Iris pigment epithelial cell (primary cell): Measurements from ENCODE around the gene NEB.

ENCODE experiments used
- DNase-seq: peaks from one replicate; pipeline ENCODE4 v3.0.0-alpha.2; 2011; ENCODE audit warnings: low read depth

Gene NEB, protein sequence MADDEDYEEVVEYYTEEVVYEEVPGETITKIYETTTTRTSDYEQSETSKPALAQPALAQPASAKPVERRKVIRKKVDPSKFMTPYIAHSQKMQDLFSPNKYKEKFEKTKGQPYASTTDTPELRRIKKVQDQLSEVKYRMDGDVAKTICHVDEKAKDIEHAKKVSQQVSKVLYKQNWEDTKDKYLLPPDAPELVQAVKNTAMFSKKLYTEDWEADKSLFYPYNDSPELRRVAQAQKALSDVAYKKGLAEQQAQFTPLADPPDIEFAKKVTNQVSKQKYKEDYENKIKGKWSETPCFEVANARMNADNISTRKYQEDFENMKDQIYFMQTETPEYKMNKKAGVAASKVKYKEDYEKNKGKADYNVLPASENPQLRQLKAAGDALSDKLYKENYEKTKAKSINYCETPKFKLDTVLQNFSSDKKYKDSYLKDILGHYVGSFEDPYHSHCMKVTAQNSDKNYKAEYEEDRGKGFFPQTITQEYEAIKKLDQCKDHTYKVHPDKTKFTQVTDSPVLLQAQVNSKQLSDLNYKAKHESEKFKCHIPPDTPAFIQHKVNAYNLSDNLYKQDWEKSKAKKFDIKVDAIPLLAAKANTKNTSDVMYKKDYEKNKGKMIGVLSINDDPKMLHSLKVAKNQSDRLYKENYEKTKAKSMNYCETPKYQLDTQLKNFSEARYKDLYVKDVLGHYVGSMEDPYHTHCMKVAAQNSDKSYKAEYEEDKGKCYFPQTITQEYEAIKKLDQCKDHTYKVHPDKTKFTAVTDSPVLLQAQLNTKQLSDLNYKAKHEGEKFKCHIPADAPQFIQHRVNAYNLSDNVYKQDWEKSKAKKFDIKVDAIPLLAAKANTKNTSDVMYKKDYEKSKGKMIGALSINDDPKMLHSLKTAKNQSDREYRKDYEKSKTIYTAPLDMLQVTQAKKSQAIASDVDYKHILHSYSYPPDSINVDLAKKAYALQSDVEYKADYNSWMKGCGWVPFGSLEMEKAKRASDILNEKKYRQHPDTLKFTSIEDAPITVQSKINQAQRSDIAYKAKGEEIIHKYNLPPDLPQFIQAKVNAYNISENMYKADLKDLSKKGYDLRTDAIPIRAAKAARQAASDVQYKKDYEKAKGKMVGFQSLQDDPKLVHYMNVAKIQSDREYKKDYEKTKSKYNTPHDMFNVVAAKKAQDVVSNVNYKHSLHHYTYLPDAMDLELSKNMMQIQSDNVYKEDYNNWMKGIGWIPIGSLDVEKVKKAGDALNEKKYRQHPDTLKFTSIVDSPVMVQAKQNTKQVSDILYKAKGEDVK (N-terminal part only)

DNA sequence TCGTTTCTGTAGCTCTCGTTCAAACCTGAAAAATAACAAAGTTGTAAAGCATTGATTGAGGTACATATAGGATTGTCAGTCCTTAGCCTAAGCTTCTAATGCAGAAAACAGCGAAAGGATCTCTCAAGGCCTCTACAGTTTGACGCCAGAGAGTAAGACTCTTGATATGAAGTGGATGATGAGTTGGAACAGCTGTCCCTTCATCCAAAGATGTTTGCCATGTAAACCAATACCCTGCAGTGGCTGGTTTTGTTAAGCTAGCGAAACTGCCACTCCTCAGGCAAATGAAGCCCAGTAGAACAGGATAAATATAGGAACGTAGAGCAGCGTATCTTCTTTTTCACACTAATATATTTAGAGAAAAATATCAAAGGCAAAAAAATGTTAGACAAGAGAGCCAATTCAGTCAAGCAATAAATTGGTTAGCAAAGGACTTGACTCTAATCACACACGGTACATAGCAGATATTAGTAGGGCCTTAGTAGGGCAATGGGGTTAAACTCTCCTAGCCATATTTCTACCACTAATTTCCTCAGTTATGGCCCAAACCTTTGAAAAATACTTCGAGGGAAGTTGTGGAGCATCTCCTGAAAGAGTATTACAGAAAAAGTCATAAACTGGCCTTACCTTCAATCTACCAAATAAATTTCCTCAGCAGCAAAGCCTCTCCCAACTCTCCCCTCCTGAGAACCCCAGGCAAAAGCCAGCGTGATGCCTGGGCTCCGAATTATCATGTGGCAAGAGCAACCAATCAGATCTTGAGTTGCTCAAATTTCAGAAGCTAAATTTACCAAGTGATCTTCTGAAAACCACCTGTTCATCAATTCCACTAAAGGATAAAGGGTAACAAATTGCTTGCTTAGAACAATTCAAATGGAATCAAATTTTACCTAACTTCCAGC is at the start of gene NEB:
TSS of gene NEB (minus strand) at position 706 of the 902 bp plus-strand sequence. CDS start 1,320 bp downstream, outside the sequence.
- no peak for DNase-seq

DNA sequence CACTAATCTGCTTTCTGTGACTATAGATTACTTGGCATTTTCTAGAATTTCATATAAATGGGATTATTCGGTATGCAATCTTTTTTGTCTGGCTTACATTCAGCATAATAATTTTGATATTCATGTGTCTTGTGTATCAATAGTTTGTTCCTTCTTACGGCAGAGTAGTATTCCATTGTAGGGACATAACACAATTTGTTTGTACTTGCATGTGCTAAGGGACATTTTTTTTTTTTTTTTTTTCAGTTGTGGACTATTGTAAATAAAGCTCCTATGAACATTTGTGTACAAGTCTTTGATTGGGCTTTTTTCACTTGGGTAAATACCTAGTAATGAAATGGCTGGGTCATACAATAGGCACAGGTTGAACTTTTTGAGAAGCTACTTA is 48.9 kb upstream of the NEB start:
- no peak for DNase-seq

DNA sequence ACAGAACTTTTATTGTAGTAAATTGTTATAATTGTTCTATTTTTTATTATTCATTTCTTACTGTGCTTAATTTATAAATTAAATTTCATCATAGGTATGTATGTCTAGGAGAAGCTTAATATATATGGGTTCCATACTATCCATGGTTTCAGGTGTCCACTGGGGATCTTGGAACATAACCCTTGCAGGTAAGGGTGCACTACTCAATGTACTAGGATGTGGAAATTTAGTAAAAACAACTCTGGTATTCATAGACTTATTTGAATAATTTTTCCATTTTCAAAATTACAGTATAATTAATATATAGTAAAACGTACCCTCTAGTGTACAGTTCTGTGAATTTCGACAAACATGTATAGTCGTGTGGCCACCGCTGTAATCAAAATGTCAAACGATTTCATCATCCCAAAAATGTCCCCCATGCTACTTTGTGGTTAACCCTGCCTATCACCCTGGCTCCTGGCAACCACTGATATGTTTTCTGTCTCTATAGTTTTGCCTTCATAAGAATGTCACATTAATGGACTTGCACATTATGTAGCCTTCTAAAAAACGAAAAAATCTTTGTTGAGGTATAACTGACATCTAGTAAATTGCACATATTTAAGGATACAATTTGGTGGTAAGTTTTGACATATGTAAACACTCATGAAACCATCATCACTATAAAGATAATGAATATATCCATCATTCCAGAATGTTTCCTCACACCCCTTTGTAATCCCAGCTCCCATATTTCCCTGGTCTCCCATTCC is 48.3 kb upstream of the NEB start:
- DNase-seq = no peak

- DNase-seq = no peak
These were observed 47.4 kb upstream of the NEB start for GRCh38 chr2:151781642-151782041.

GRCh38 chr2:151780938-151781337 is 46.7 kb upstream of the NEB start:
- no peak for DNase-seq

DNA sequence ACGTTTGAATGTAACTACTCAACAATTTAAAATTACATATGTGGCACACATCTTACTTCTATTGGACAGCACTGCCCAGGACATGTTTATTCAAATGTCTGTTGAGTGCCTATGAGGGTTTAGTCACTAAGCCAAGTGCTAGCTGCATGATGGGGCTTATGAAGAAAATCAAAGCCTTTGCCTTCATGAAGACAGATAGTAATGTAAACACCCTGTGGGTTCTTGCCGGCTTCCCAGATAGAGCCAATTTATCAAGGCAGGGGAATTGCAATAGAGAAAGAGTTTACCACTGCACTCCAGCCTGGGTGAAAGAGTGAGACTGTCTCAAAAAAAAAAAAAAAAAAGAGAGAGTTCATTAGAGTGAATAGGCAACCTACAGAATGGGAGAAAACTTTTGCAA is 43.7 kb upstream of the NEB start:
- peak; percentile 17 for DNase-seq

GRCh38 chr2:151777487-151777886 is 43.2 kb upstream of the NEB start:
- no peak for DNase-seq

GRCh38 chr2:151776367-151776766 is 42.1 kb upstream of the NEB start:
- DNase-seq = no peak

- DNase-seq = peak; percentile 31
These were observed 40.9 kb upstream of the NEB start for GRCh38 chr2:151775057-151775740.

DNA sequence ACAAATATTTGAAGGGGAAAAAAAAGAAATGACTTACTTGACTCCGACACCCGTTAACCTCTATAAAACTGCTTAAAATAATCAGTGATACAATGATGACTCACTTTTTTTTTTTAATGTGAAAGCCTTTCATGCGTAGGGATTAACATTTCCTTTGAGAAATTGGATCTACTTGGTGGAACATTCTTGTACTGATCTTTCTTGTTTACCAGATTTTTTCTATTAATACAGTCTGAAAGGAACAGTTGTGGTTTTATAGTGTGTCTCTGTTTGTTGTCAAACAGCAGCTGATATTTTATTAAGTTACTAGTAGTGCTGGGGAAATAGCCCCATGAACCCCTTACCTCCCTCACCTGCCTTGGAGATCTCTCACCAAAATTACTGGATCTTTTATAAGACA is 40.2 kb upstream of the NEB start:
- peak; percentile 83 for DNase-seq

DNA sequence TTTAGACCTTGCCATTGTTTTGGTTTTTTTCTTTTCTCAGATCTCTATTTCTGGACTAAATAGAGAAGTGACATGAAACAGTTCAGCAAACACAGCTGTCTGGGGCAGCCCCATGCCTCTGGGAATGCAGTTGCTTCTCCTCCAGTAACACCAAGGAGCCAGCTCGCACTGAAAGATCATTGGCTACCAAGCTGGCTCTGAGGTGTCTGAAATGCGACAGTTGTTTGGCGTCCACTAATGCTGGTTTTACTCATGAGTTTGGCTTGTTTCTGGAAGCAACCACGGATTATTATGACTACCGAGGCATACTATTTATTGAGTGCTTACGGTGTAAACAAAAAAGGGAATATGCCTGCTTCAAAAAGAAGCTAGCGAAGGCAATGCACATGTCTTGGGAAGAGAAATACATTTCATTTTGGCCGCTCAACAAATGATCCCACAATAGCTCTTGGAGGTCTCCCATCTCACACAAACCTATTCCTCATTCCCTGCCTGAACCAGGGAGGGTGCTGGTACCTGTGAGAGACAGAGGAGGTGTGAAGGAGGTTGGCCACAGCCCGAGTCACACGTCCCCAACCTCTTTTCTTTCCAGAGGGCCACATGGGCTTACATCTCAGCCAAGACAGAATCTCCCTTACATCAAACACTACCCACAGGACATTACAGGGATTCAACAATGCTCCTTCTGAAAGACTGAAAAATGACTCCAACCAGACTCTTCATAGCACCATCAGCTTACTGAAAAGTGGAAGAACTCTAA is 37.5 kb upstream of the NEB start:
- peak; percentile 31 for DNase-seq

GRCh38 chr2:151770995-151771394 is 36.7 kb upstream of the NEB start:
- no peak for DNase-seq

DNA sequence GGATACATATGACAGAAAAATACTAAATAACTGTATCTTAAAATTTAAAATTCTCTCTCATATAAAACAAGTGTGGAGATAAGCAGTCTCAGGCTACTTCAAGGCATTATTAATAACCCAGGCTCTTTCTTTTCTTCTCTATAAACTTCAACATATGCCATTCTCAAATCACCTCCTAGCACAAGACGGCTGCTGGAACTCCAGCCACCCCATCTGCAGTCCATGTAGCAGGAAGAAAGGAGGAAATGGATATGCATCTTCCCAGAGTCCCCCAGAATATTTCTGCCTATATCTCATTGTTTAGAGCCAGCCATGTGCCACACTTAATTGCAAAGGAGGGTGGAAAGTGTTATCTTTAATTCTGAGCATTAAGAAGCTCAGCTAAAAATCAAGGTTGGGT is 35.3 kb upstream of the NEB start:
- no peak for DNase-seq

DNA sequence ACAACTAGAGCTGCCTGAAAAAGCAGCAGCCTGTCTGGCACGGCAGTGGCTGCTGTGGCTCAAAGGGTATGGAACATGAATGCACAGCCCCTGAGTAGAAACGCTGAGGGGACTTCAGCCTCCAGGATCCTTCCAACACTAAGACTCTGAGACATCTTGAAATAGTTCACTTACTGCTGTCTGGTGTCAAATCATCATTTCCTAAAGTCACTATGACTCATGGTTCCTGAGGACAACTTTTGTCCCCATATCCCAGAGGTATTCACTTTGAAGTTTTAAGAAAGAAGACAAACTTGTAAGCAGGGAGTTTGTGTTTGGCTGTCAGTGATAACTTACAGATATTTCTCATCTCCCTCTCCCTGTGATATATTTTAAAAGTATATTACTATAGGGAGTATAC is 33.3 kb upstream of the NEB start:
- no peak for DNase-seq

DNA sequence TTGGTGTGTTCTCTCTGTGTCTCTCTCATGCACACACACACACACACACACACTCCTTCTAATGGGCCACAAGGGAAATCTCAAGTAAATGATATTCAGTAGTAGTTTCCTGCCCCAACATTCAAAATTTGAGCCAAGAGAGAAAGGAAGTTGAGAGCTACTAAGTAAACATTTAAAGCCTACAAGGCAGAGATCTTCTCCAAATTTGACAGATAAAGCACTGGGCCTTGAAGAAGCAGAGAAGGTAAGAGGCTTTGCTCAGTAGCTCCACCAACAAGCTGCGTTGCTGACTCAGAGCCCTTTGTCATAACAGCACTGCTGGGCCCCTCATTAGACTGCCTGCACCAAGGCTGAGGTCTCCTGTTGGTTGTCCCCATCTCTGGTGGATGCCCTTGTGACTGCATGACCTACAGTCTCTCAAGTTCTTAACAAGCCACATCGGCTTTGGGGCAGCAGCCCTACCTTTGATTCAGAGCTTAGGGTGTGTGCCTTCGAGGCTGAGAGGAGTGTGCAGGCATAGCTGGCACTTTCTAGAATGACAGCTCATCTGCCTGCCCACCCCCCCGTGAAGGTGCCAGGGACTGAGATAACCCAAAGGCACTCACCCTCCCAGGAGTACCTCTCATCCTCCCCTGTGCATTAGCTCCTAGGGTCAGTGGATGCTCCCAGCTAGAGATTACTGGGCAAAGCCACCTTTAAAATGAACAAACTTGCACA is 32.3 kb upstream of the NEB start:
- DNase-seq = peak; percentile 25

DNA sequence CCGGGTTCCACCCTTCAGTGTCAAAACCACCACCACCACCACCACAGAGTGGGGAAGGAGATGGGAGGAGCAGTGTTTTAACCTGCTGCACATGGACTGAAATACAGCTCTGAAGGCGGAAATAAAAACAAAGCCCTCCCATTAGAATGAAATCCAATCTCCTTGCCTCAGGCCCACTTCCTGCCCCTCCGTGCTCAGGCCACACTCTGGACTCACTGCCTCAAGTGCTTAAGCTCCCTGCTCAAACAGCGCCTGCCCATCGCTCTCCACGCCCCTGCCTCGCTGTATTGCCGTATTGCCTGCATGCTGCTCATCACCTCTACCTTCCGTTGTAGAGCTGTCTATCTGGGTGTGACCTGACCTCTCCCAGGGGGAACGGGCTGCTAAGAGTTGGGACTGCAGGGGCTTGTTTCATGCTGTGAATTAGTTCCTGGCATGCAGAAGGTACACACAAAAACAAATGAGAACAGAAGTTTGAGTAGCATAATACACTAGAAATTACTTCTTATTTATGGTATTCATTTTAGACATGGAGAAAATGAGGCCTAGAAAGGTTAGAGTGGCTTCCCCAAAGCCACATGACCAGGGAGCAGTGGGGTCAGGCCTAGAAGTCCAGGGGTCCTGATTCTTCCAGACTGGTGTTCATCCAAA is 31.6 kb upstream of the NEB start:
- DNase-seq = no peak

DNA sequence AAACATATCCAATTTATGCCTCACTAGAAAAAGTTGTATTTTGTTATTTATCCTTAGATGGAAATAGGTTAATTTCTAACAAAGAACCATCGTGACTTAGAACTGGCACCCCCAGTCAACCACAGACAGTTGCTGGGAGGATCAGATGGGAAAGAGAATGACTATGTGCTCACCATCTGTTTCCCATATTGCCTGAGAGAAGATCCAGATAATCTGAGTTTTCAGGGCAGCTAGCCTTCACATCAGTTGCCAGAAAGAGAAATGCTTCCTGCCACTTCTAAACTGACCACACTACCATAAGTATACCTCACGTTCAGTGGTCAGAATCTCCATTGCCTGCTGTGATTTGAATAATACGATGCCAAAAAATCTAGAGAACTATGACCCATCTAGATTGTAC is 28.4 kb upstream of the NEB start:
- DNase-seq = no peak

- no peak for DNase-seq
These were observed 27.4 kb upstream of the NEB start for GRCh38 chr2:151761687-151762086.
